Mesodermal cell (in vitro differentiated cells): ENCODE data around the gene ZAP70.
"Not testable (repeated sequence)": the region's sequence is repeated elsewhere in the genome, so short reads cannot be mapped to it uniquely, and the experiment has no call there.

Experiments used
- H3K27ac ChIP-seq: 2 replicates; pipeline ENCODE4 v1.7.0; 2013; ENCODE audit warnings: mild to moderate bottlenecking, low read depth, low read length, moderate library complexity; ENCODE audit not compliant: severe bottlenecking
- H3K36me3 ChIP-seq: 2 replicates; pipeline ENCODE4 v1.7.1; 2013; ENCODE audit warnings: mild to moderate bottlenecking, low read length, moderate library complexity; ENCODE audit not compliant: control insufficient read depth, insufficient read depth
- H3K4me1 ChIP-seq: one replicate; pipeline ENCODE4 v1.7.1; 2013; ENCODE audit warnings: mild to moderate bottlenecking, low read length; ENCODE audit not compliant: insufficient read depth, control insufficient read depth, poor library complexity, severe bottlenecking
- H3K4me3 ChIP-seq: 2 replicates; pipeline ENCODE4 v1.7.0; 2013; ENCODE audit warnings: low read length, control low read depth, mild to moderate bottlenecking; ENCODE audit not compliant: insufficient read depth, poor library complexity, severe bottlenecking; ENCODE audit errors: extremely low read depth
- H3K9me3 ChIP-seq: 2 replicates; pipeline ENCODE4 v1.7.1; 2013; ENCODE audit warnings: mild to moderate bottlenecking, low read length, moderate library complexity; ENCODE audit not compliant: control insufficient read depth
- WGBS, 2 experiments: methylation state at CpG; one replicate each; pipeline ENCODE4 v1.1.5; 2013; ENCODE audit warnings: missing lambda C conversion rate in 2 of 2; ENCODE audit not compliant: insufficient coverage in 2 of 2; 5-methylcytosine and 5-hydroxymethylcytosine counted together

ZAP70 gene

GRCh38 chr2:97708048-97708380 lies 5.4 kb upstream of the ZAP70 start:
- Histone ChIP-seq H3K4me1 (peaks cover 27% of the 10 kb centered on the region), H3K27ac (no peak overlapping the region), H3K36me3 (no peaks in the 10 kb centered on the region), H3K4me3 (no peak overlapping the region), H3K9me3 (no peaks in the 10 kb centered on the region)
- WGBS, 2 experiments = 88 to 90% methylated on average over 4 of the region's 4 CpGs

GRCh38 chr2:97708608-97709007 lies 4.8 kb upstream of the ZAP70 start:
- 100% methylated on average over 4 to 6 of the region's 8 CpGs for WGBS, 2 experiments
- Histone ChIP-seq H3K36me3 (no peaks in the 10 kb centered on the region), H3K27ac (no peak overlapping the region), H3K4me3 (no peak overlapping the region), H3K4me1 (peaks cover 33% of the 10 kb centered on the region), H3K9me3 (no peaks in the 10 kb centered on the region)

GRCh38 chr2:97711394-97711711 lies 2.0 kb upstream of the ZAP70 start:
- Histone ChIP-seq H3K27ac (peak overlapping the region; percentile 79), H3K4me3 (no peak overlapping the region), H3K36me3 (no peaks in the 10 kb centered on the region), H3K9me3 (no peaks in the 10 kb centered on the region), H3K4me1 (peaks cover 39% of the 10 kb centered on the region)
- WGBS, 2 experiments = 94 to 100% methylated on average over 2 to 6 of the region's 6 CpGs

- Histone ChIP-seq H3K4me1 (peaks cover 44% of the 10 kb centered on the region), H3K27ac (peak overlapping the region; percentile 79)
- H3K4me3 ChIP-seq, H3K36me3 ChIP-seq, H3K9me3 ChIP-seq: not testable (repeated sequence)
- 63 to 84% methylated on average over 9 of the region's 9 CpGs for WGBS, 2 experiments
Measured at GRCh38 chr2:97712175-97712574, 1.2 kb upstream of the ZAP70 start.

- 88 to 90% methylated on average over 10 to 11 of the region's 11 CpGs for WGBS, 2 experiments
- Histone ChIP-seq H3K4me3 (no peak overlapping the region), H3K9me3 (no peaks in the 10 kb centered on the region), H3K4me1 (peaks cover 45% of the 10 kb centered on the region), H3K36me3 (no peaks in the 10 kb centered on the region), H3K27ac (peak overlapping the region; percentile 41)
Measured at GRCh38 chr2:97712693-97713295, 582 bp upstream of the ZAP70 start.

GRCh38 chr2:97714084-97714949 lies 941 bp downstream of the ZAP70 start:
- Histone ChIP-seq H3K4me3 (no peak overlapping the region), H3K27ac (no peak overlapping the region), H3K36me3 (no peaks in the 10 kb centered on the region), H3K4me1 (peaks cover 45% of the 10 kb centered on the region), H3K9me3 (no peaks in the 10 kb centered on the region)
- WGBS, 2 experiments = 86 to 89% methylated on average over 15 to 17 of the region's 17 CpGs

- 86 to 87% methylated on average over 9 to 13 of the region's 13 CpGs for WGBS, 2 experiments
- no peak overlapping the region for H3K4me3 ChIP-seq
- H3K9me3 ChIP-seq = no peaks in the 10 kb centered on the region
- H3K27ac ChIP-seq = no peak overlapping the region
- H3K4me1 ChIP-seq = peaks cover 45% of the 10 kb centered on the region
- H3K36me3 ChIP-seq = no peaks in the 10 kb centered on the region
Measured at GRCh38 chr2:97714950-97715652, 1.7 kb downstream of the ZAP70 start.

GRCh38 chr2:97715951-97716694 lies 2.7 kb downstream of the ZAP70 start:
- 77 to 78% methylated on average over 8 of the region's 9 CpGs for WGBS, 2 experiments
- no peak overlapping the region for H3K4me3 ChIP-seq
- peaks cover 35% of the 10 kb centered on the region for H3K4me1 ChIP-seq
- H3K36me3 ChIP-seq = no peaks in the 10 kb centered on the region
- no peaks in the 10 kb centered on the region for H3K9me3 ChIP-seq
- H3K27ac ChIP-seq = no peak overlapping the region

- H3K9me3 ChIP-seq = no peaks in the 10 kb centered on the region
- WGBS, 2 experiments = 91 to 96% methylated on average over 13 to 16 of the region's 21 CpGs
- no peak overlapping the region for H3K27ac ChIP-seq
- peaks cover 27% of the 10 kb centered on the region for H3K4me1 ChIP-seq
- no peaks in the 10 kb centered on the region for H3K36me3 ChIP-seq
- no peak overlapping the region for H3K4me3 ChIP-seq
Measured at GRCh38 chr2:97716695-97717612, 3.6 kb downstream of the ZAP70 start.

- H3K4me1 ChIP-seq = peaks cover 22% of the 10 kb centered on the region
- WGBS, 2 experiments = 81 to 85% methylated on average over 3 of the region's 3 CpGs
- no peak overlapping the region for H3K27ac ChIP-seq
- no peaks in the 10 kb centered on the region for H3K36me3 ChIP-seq
- H3K4me3 ChIP-seq = no peak overlapping the region
- H3K9me3 ChIP-seq = no peaks in the 10 kb centered on the region
Measured at GRCh38 chr2:97717613-97717995, 4.2 kb downstream of the ZAP70 start.
